Keratinocyte (primary cell): Measurements from ENCODE around the gene PAXIP1. TPM values are rescaled to one million over a fixed set of nuclear protein-coding genes. Genes with fewer than 3 reads are reported as not detected.
"Not testable (repeated sequence)": the region's sequence is repeated elsewhere in the genome, so short reads cannot be mapped to it uniquely, and the experiment has no call there.

Experiments
- DNase-seq: peaks from one replicate; pipeline ENCODE4 v3.0.0-alpha.2; 2011; ENCODE audit warnings: low read depth, missing footprints, low spot score
- FAIRE-seq: peaks from 2 replicates; lab custom pipeline; 2011; peaks lifted over from hg19 to GRCh38; lab: Jason Lieb, UNC
- H2AFZ ChIP-seq: 2 replicates; pipeline ENCODE4 v1.6.0; 2012; ENCODE audit warnings: low read length, control low read depth, inconsistent platforms; ENCODE audit not compliant: control insufficient read depth
- H3K27ac ChIP-seq: 2 replicates; pipeline ENCODE4 v1.5.1; 2011; ENCODE audit warnings: low read length; ENCODE audit not compliant: control insufficient read depth, insufficient read depth
- H3K27me3 ChIP-seq: 3 replicates; pipeline ENCODE4 v1.6.0; 2011; ENCODE audit warnings: low read length; ENCODE audit not compliant: control insufficient read depth, insufficient read depth; ENCODE audit errors: extremely low read depth
- H3K36me3 ChIP-seq, 2 experiments: 2 replicates in 1 of 2; 3 replicates in 1 of 2; pipeline ENCODE4 v1.5.1; 2011; ENCODE audit warnings: low read length in 2 of 2, mild to moderate bottlenecking in 1 of 2; ENCODE audit not compliant: control insufficient read depth in 2 of 2, insufficient read depth in 2 of 2; ENCODE audit errors: extremely low read depth in 1 of 2
- H3K4me1 ChIP-seq: 3 replicates; pipeline ENCODE4 v1.5.1; 2011; ENCODE audit warnings: low read length; ENCODE audit not compliant: control insufficient read depth, insufficient read depth; ENCODE audit errors: extremely low read depth
- H3K4me2 ChIP-seq: 3 replicates; pipeline ENCODE4 v1.6.0; 2011; ENCODE audit warnings: low read depth, low read length; ENCODE audit not compliant: control insufficient read depth, insufficient read depth; ENCODE audit errors: extremely low read depth
- H3K4me3 ChIP-seq, 3 experiments: fragments of 200-600 bp in 1 of 3; sonication (generic) in 1 of 3; 2 replicates in 2 of 3; 3 replicates in 1 of 3; pipeline ENCODE4 v1.5.1; 2011 to 2016; ENCODE audit warnings: low read length in 3 of 3, mild to moderate bottlenecking in 3 of 3, control low read depth in 2 of 3, inconsistent platforms in 1 of 3, low read depth in 1 of 3, mixed read lengths in 1 of 3, mixed run types in 1 of 3, moderate library complexity in 1 of 3; ENCODE audit not compliant: control insufficient read depth in 2 of 3, insufficient read depth in 2 of 3; ENCODE audit errors: extremely low read depth in 1 of 3
- H3K79me2 ChIP-seq: 2 replicates; pipeline ENCODE4 v1.6.0; 2012; ENCODE audit warnings: low read length; ENCODE audit not compliant: control insufficient read depth, insufficient read depth
- H3K9ac ChIP-seq: 3 replicates; pipeline ENCODE4 v1.6.0; 2011; ENCODE audit warnings: low read length; ENCODE audit not compliant: control insufficient read depth, insufficient read depth; ENCODE audit errors: extremely low read depth
- H3K9me1 ChIP-seq: 3 replicates; pipeline ENCODE4 v1.6.0; 2011; ENCODE audit warnings: low read length; ENCODE audit not compliant: control insufficient read depth, insufficient read depth; ENCODE audit errors: extremely low read depth
- H3K9me3 ChIP-seq: 2 replicates; pipeline ENCODE4 v1.5.1; 2012; ENCODE audit warnings: low read depth, low read length; ENCODE audit not compliant: control insufficient read depth
- H4K20me1 ChIP-seq: 3 replicates; pipeline ENCODE4 v1.6.0; 2011; ENCODE audit warnings: low read length; ENCODE audit not compliant: control insufficient read depth, insufficient read depth; ENCODE audit errors: extremely low read depth
- CTCF ChIP-seq, 3 experiments: IDR thresholded peaks in 1 of 3; conservative IDR thresholded peaks in 1 of 3; optimal IDR thresholded peaks in 1 of 3; 2 replicates in 2 of 3; 3 replicates in 1 of 3; pipeline versions ENCODE3 to v1.5.1; 2011; ENCODE audit warnings: low read length in 3 of 3, mild to moderate bottlenecking in 3 of 3, moderate library complexity in 2 of 3, control low read depth in 1 of 3, inconsistent platforms in 1 of 3; ENCODE audit not compliant: insufficient read depth in 2 of 3; ENCODE audit errors: extremely low read depth in 1 of 3
- EZH2 ChIP-seq: IDR thresholded peaks from one replicate; pipeline ENCODE4 v1.6.1; 2012; ENCODE audit warnings: inconsistent platforms, mild to moderate bottlenecking, low read length, moderate library complexity
- dilution Hi-C: fragments of 300-500 bp; cut with MboI; formaldehyde crosslinking; loops from one replicate; pipeline ENCODE4 v1.7.0; 2020; ENCODE audit warnings: low sequenced_read_pairs; ENCODE audit not compliant: extremely low pct_ligation_motif_present
- polyA plus RNA-seq, 5 experiments: library from polyadenylated mRNA; depleted of rRNA in 3 of 5; stranded (reverse) in 3 of 5; stranded (forward) in 1 of 5; unstranded in 1 of 5; fragments of >200 nt; gene quantifications; 1 replicate in 1 of 5; 2 replicates in 3 of 5; 3 replicates in 1 of 5; pipeline versions ENCODE4 v1.2.1 to v1.2.3, GENCODE V29; 2011 to 2012; ENCODE audit warnings: missing spikeins in 2 of 5, low read depth in 1 of 5, low replicate concordance in 1 of 5

Gene PAXIP1
- polyA plus RNA-seq, 1 donor (not counting 4 experiments of a cell fraction or from before 2014, with no cell fraction given), result 9.4 TPM

GRCh38 chr7:154927624-154928125 lies 75.2 kb downstream of the PAXIP1 start:
- DNase-seq (peak; percentile 78), FAIRE-seq (no peak)
- no peaks in the 10 kb centered on the region for H4K20me1 ChIP-seq
- H3K4me2 ChIP-seq, result peak overlapping the region; percentile 91
- H3K79me2 ChIP-seq, result no peaks in the 10 kb centered on the region
- peak overlapping the region; percentile 66 for H3K27ac ChIP-seq
- TF ChIP-seq EZH2, result no peak
- peak; percentile 40 to 66 (median 58) for TF ChIP-seq CTCF (optimal IDR thresholded peaks at IDR 0.05 in 1 of 3, IDR thresholded peaks at IDR 0.05 in 1 of 3, conservative IDR thresholded peaks at IDR 0.05 in 1 of 3; ENCODE audit: extremely low read depth in 1 of 3, insufficient read depth in 2 of 3, low read length in 3 of 3)
- H3K27me3 ChIP-seq, result no peaks in the 10 kb centered on the region
- H3K9ac ChIP-seq, result peak overlapping the region; percentile 75
- H3K4me1 ChIP-seq, result peaks cover 2% of the 10 kb centered on the region
- H3K4me3 ChIP-seq, result peak overlapping the region; percentile 43 to 89 (median 72)
- peak overlapping the region; percentile 94 for H2AFZ ChIP-seq
- H3K36me3 ChIP-seq, result no peaks in the 10 kb centered on the region
- H3K9me3 ChIP-seq, result no peaks in the 10 kb centered on the region
- H3K9me1 ChIP-seq, result no peaks in the 10 kb centered on the region
- dilution Hi-C loops, result no loop called here

GRCh38 chr7:154922472-154922871 lies 80.5 kb downstream of the PAXIP1 start:
- H3K9ac ChIP-seq, H3K79me2 ChIP-seq, H3K4me2 ChIP-seq, FAIRE-seq, H3K9me3 ChIP-seq, H3K27ac ChIP-seq, dilution Hi-C loops, H3K36me3 ChIP-seq, H3K4me3 ChIP-seq, H3K4me1 ChIP-seq, H3K9me1 ChIP-seq, H4K20me1 ChIP-seq, H3K27me3 ChIP-seq, H2AFZ ChIP-seq, DNase-seq: not testable (repeated sequence)
